Activated T-cell treated with anti-CD3 and anti-CD28 coated beads for 1 hour (primary cell): Measurements from ENCODE around the gene SBF2.

ENCODE experiments used
- DNase-seq: peaks from one replicate; pipeline ENCODE4 v3.0.0-alpha.2; 2020; ENCODE audit warnings: low read depth

Gene SBF2

GRCh38 chr11:9895006-9895405 lies 399.0 kb downstream of the SBF2 start:
- DNase-seq = no peak

GRCh38 chr11:9893474-9893873 lies 400.5 kb downstream of the SBF2 start:
- DNase-seq = no peak

GRCh38 chr11:9888938-9889337 lies 405.1 kb downstream of the SBF2 start:
- DNase-seq = no peak

- DNase-seq = no peak
Observed at GRCh38 chr11:9887472-9887871, 406.5 kb downstream of the SBF2 start.

GRCh38 chr11:9886595-9886994 lies 407.4 kb downstream of the SBF2 start:
- no peak for DNase-seq

- no peak for DNase-seq
Observed at GRCh38 chr11:9884601-9885000, 409.4 kb downstream of the SBF2 start.

GRCh38 chr11:9880657-9881056 lies 413.4 kb downstream of the SBF2 start:
- no peak for DNase-seq

GRCh38 chr11:9878936-9879335 lies 415.1 kb downstream of the SBF2 start:
- DNase-seq = no peak

GRCh38 chr11:9876331-9876730 lies 417.7 kb downstream of the SBF2 start:
- no peak for DNase-seq

- DNase-seq = no peak
Observed at GRCh38 chr11:9875862-9876261, 418.2 kb downstream of the SBF2 start.

GRCh38 chr11:9875399-9875798 lies 418.6 kb downstream of the SBF2 start:
- no peak for DNase-seq

GRCh38 chr11:9874466-9874865 lies 419.6 kb downstream of the SBF2 start:
- DNase-seq = no peak

- DNase-seq = no peak
Observed at GRCh38 chr11:9868641-9869040, 425.4 kb downstream of the SBF2 start.

- DNase-seq = no peak
Observed at GRCh38 chr11:9862981-9863380, 431.0 kb downstream of the SBF2 start.

- DNase-seq = peak; percentile 3
Observed at GRCh38 chr11:9861860-9862725, 431.9 kb downstream of the SBF2 start.

GRCh38 chr11:9859554-9860305 lies 434.3 kb downstream of the SBF2 start:
- DNase-seq = no peak

- no peak for DNase-seq
Observed at GRCh38 chr11:9858822-9859221, 435.2 kb downstream of the SBF2 start.

- no peak for DNase-seq
Observed at GRCh38 chr11:9858218-9858617, 435.8 kb downstream of the SBF2 start.

- DNase-seq = no peak
Observed at GRCh38 chr11:9855579-9856287, 438.3 kb downstream of the SBF2 start.

GRCh38 chr11:9853929-9854552 lies 440.0 kb downstream of the SBF2 start:
- no peak for DNase-seq

- no peak for DNase-seq
Observed at GRCh38 chr11:9852465-9852864, 441.6 kb downstream of the SBF2 start.

- DNase-seq = no peak
Observed at GRCh38 chr11:9851366-9851765, 442.7 kb downstream of the SBF2 start.
